Loucy (cell line): ENCODE measurements around the gene ZNF592.

ENCODE experiments used
- CTCF ChIP-seq: fragments of 200-600 bp; sonication (generic); conservative IDR thresholded peaks from 2 replicates; pipeline ENCODE4 v1.5.1; 2014; ENCODE audit warnings: mild to moderate bottlenecking, antibody characterized with exemption, low read length
- EZH2phosphoT487 ChIP-seq: fragments of 200-600 bp; IDR thresholded peaks from 2 replicates; pipeline ENCODE4 v1.6.1; 2018; ENCODE audit warnings: antibody characterized with exemption, mild to moderate bottlenecking, moderate library complexity, borderline replicate concordance

GRCh38 chr15:84833447-84834228 is 85.2 kb downstream of the ZNF592 start:
- no peak for TF ChIP-seq CTCF
- no peak for TF ChIP-seq EZH2phosphoT487
